ENCODE measurements around the gene LANCL3.

GRCh38 chrX:37684973-37685372, 113.5 kb downstream of the LANCL3 start:
- TF ChIP-seq TAF1 (IDR thresholded peaks at IDR 0.05; ENCODE audit: low read depth) (no peak), EGR1 (IDR thresholded peaks at IDR 0.05) (no peak)

Measured in Ishikawa (cell line).